Trophoblast cell (in vitro differentiated cells and primary cell): ENCODE data around the gene OTOG.

Source experiments
- DNase-seq, 2 donors: peaks; one replicate each; pipeline ENCODE4 v3.0.0-alpha.2; 2016
- H2AFZ ChIP-seq: 2 replicates; pipeline ENCODE4 v1.6.1; 2013; ENCODE audit warnings: low read length, moderate library complexity, mild to moderate bottlenecking; ENCODE audit not compliant: insufficient read depth, poor library complexity
- H2AK5ac ChIP-seq: 2 replicates; pipeline ENCODE4 v1.6.1; 2013; ENCODE audit warnings: mild to moderate bottlenecking, low read length
- H2BK120ac ChIP-seq: 2 replicates; pipeline ENCODE4 v1.6.1; 2013; ENCODE audit warnings: low read length, mild to moderate bottlenecking, moderate library complexity; ENCODE audit not compliant: insufficient read depth, poor library complexity
- H2BK12ac ChIP-seq: 2 replicates; pipeline ENCODE4 v1.6.1; 2013; ENCODE audit warnings: mild to moderate bottlenecking, low read length, moderate library complexity
- H2BK5ac ChIP-seq: 2 replicates; pipeline ENCODE4 v1.6.1; 2013; ENCODE audit warnings: low read length, low read depth, moderate library complexity, mild to moderate bottlenecking; ENCODE audit not compliant: poor library complexity
- H3K14ac ChIP-seq: 2 replicates; pipeline ENCODE4 v1.6.1; 2013; ENCODE audit warnings: mild to moderate bottlenecking, low read length
- H3K18ac ChIP-seq: 2 replicates; pipeline ENCODE4 v1.6.1; 2013; ENCODE audit warnings: mild to moderate bottlenecking, low read length
- H3K23ac ChIP-seq: 2 replicates; pipeline ENCODE4 v1.6.1; 2013; ENCODE audit warnings: low read length
- H3K27ac ChIP-seq: 2 replicates; pipeline ENCODE4 v1.5.1; 2013; ENCODE audit warnings: low read depth, mild to moderate bottlenecking, inconsistent platforms, low read length, moderate library complexity
- H3K27me3 ChIP-seq: 2 replicates; pipeline ENCODE4 v1.6.1; 2013; ENCODE audit warnings: inconsistent platforms, mild to moderate bottlenecking, low read length, moderate library complexity; ENCODE audit not compliant: insufficient read depth
- H3K36me3 ChIP-seq, 2 experiments: 1 replicate in 1 of 2; 2 replicates in 1 of 2; pipeline ENCODE4 v1.6.1; 2013; ENCODE audit warnings: low read length in 2 of 2, mild to moderate bottlenecking in 2 of 2, moderate library complexity in 1 of 2; ENCODE audit not compliant: insufficient read depth in 2 of 2, control insufficient read depth in 1 of 2
- H3K4ac ChIP-seq: 2 replicates; pipeline ENCODE4 v1.6.1; 2013; ENCODE audit warnings: low read depth, mild to moderate bottlenecking, low read length, moderate library complexity
- H3K4me1 ChIP-seq, 2 experiments: 1 replicate in 1 of 2; 2 replicates in 1 of 2; pipeline ENCODE4 v1.6.1; 2013; ENCODE audit warnings: low read length in 2 of 2, mild to moderate bottlenecking in 2 of 2, moderate library complexity in 1 of 2; ENCODE audit not compliant: insufficient read depth in 2 of 2, control insufficient read depth in 1 of 2
- H3K4me2 ChIP-seq: 2 replicates; pipeline ENCODE4 v1.6.1; 2013; ENCODE audit warnings: inconsistent platforms, mild to moderate bottlenecking, low read length, moderate library complexity
- H3K4me3 ChIP-seq: 2 replicates; pipeline ENCODE4 v1.5.1; 2013; ENCODE audit warnings: mild to moderate bottlenecking, low read depth, low read length, inconsistent platforms
- H3K79me1 ChIP-seq: one replicate; pipeline ENCODE4 v1.6.1; 2013; ENCODE audit warnings: low read length
- H3K79me2 ChIP-seq: 2 replicates; pipeline ENCODE4 v1.6.1; 2013; ENCODE audit warnings: low read length, mild to moderate bottlenecking; ENCODE audit not compliant: control insufficient read depth, insufficient read depth, poor library complexity
- H3K9ac ChIP-seq: 2 replicates; pipeline ENCODE4 v1.6.1; 2013; ENCODE audit warnings: mild to moderate bottlenecking, low read length
- H3K9me3 ChIP-seq: 2 replicates; pipeline ENCODE4 v1.6.1; 2013; ENCODE audit warnings: low read depth, mild to moderate bottlenecking, control low read depth, inconsistent platforms, low read length; ENCODE audit not compliant: insufficient read depth
- H4K12ac ChIP-seq: 2 replicates; pipeline ENCODE4 v1.6.1; 2013; ENCODE audit warnings: low read depth, mild to moderate bottlenecking, low read length, moderate library complexity
- H4K8ac ChIP-seq: 2 replicates; pipeline ENCODE4 v1.6.1; 2013; ENCODE audit warnings: low read depth, mild to moderate bottlenecking, low read length, moderate library complexity
- H4K91ac ChIP-seq: one replicate; pipeline ENCODE4 v1.6.1; 2013; ENCODE audit warnings: low read depth, mild to moderate bottlenecking, low read length, moderate library complexity
- WGBS: extraction: QIAGEN DNeasy Blood & Tissue Kit; methylation state at CpG from one replicate; pipeline ENCODE4 v1.1.7; 2013; ENCODE audit warnings: missing lambda C conversion rate; ENCODE audit not compliant: insufficient read length, insufficient coverage; ENCODE audit errors: extremely low coverage; 5-methylcytosine and 5-hydroxymethylcytosine counted together

The OTOG gene

GRCh38 chr11:17599460-17599925, 52.4 kb downstream of the OTOG start:
- Histone ChIP-seq H2AFZ (no peak overlapping the region), H3K9ac (no peak overlapping the region), H3K27me3 (no peaks in the 10 kb centered on the region), H3K79me2 (no peaks in the 10 kb centered on the region), H2BK120ac (no peak overlapping the region), H3K18ac (no peak overlapping the region), H3K23ac (no peak overlapping the region), H3K4ac (no peak overlapping the region), H2BK12ac (no peak overlapping the region), H3K36me3 (no peaks in the 10 kb centered on the region), H3K4me1 (no peaks in the 10 kb centered on the region), H3K4me2 (no peak overlapping the region), H3K79me1 (no peaks in the 10 kb centered on the region), H3K9me3 (peaks cover 8% of the 10 kb centered on the region), H3K27ac (no peak overlapping the region), H3K14ac (no peak overlapping the region), H4K91ac (no peak overlapping the region), H2AK5ac (no peak overlapping the region), H3K4me3 (no peak overlapping the region), H4K8ac (no peak overlapping the region), H2BK5ac (no peak overlapping the region), H4K12ac (no peak overlapping the region)
- WGBS: no CpG with 5 or more reads among the region's 10 CpGs
- DNase-seq: no peak

- Histone ChIP-seq H3K4me1 (no peaks in the 10 kb centered on the region), H2AK5ac (no peak overlapping the region), H2BK5ac (no peak overlapping the region), H3K36me3 (no peaks in the 10 kb centered on the region), H3K14ac (no peak overlapping the region), H2BK12ac (no peak overlapping the region), H3K18ac (no peak overlapping the region), H2AFZ (no peak overlapping the region), H3K9ac (no peak overlapping the region), H4K12ac (no peak overlapping the region), H3K4ac (no peak overlapping the region), H3K4me2 (no peak overlapping the region), H3K4me3 (no peak overlapping the region), H3K79me1 (no peaks in the 10 kb centered on the region), H3K9me3 (peaks cover 8% of the 10 kb centered on the region), H4K91ac (no peak overlapping the region), H2BK120ac (no peak overlapping the region), H3K27me3 (no peaks in the 10 kb centered on the region), H3K27ac (no peak overlapping the region), H3K79me2 (no peaks in the 10 kb centered on the region), H4K8ac (no peak overlapping the region), H3K23ac (no peak overlapping the region)
- DNase-seq: no peak
- WGBS: no CpG with 5 or more reads among the region's 16 CpGs
Observed at GRCh38 chr11:17600316-17601255, 53.5 kb downstream of the OTOG start.

GRCh38 chr11:17601256-17601671, 54.2 kb downstream of the OTOG start:
- Histone ChIP-seq H3K18ac (no peak overlapping the region), H2AK5ac (no peak overlapping the region), H2BK12ac (no peak overlapping the region), H3K23ac (no peak overlapping the region), H2BK120ac (no peak overlapping the region), H4K12ac (no peak overlapping the region), H3K36me3 (no peaks in the 10 kb centered on the region), H4K8ac (no peak overlapping the region), H2AFZ (no peak overlapping the region), H3K4me3 (no peak overlapping the region), H3K9me3 (peaks cover 4% of the 10 kb centered on the region), H3K27me3 (no peaks in the 10 kb centered on the region), H3K79me2 (no peaks in the 10 kb centered on the region), H3K4me1 (no peaks in the 10 kb centered on the region), H3K14ac (no peak overlapping the region), H4K91ac (no peak overlapping the region), H3K4ac (no peak overlapping the region), H2BK5ac (no peak overlapping the region), H3K9ac (no peak overlapping the region), H3K79me1 (no peaks in the 10 kb centered on the region), H3K27ac (no peak overlapping the region), H3K4me2 (no peak overlapping the region)
- DNase-seq: no peak
- WGBS: no CpG with 5 or more reads among the region's 7 CpGs

GRCh38 chr11:17601676-17602075, 54.6 kb downstream of the OTOG start:
- H2BK12ac ChIP-seq: no peak overlapping the region
- H4K8ac ChIP-seq: no peak overlapping the region
- DNase-seq: no peak
- H3K4ac ChIP-seq: no peak overlapping the region
- no peaks in the 10 kb centered on the region for H3K79me1 ChIP-seq
- no peak overlapping the region for H2AFZ ChIP-seq
- no peak overlapping the region for H3K4me2 ChIP-seq
- H3K4me1 ChIP-seq: no peaks in the 10 kb centered on the region
- no peaks in the 10 kb centered on the region for H3K79me2 ChIP-seq
- H3K9me3 ChIP-seq: peaks cover 4% of the 10 kb centered on the region
- no peak overlapping the region for H3K27ac ChIP-seq
- H3K23ac ChIP-seq: no peak overlapping the region
- H3K18ac ChIP-seq: no peak overlapping the region
- no peak overlapping the region for H2BK120ac ChIP-seq
- H3K27me3 ChIP-seq: no peaks in the 10 kb centered on the region
- H4K12ac ChIP-seq: no peak overlapping the region
- no peak overlapping the region for H3K14ac ChIP-seq
- H3K9ac ChIP-seq: no peak overlapping the region
- no peak overlapping the region for H2BK5ac ChIP-seq
- H2AK5ac ChIP-seq: no peak overlapping the region
- H4K91ac ChIP-seq: no peak overlapping the region
- no peak overlapping the region for H3K4me3 ChIP-seq
- no peaks in the 10 kb centered on the region for H3K36me3 ChIP-seq
- WGBS: no CpG with 5 or more reads among the region's 4 CpGs
